Liver (tissue), 9 donors: ENCODE measurements around the gene RPL31. TPM values are rescaled to one million over a fixed set of nuclear protein-coding genes. Genes with fewer than 3 reads are reported as not detected.

Source experiments
- DNase-seq: peaks from one replicate; pipeline ENCODE4 v3.0.0-alpha.2; 2017; ENCODE audit warnings: low spot score
- H3K27ac ChIP-seq, 2 donors: one replicate each; pipeline ENCODE4 v1.7.0; 2013; ENCODE audit warnings: inconsistent platforms in 2 of 2, low read length in 2 of 2, control low read depth in 1 of 2, low read depth in 1 of 2, mild to moderate bottlenecking in 1 of 2
- H3K27me3 ChIP-seq, 4 donors: one replicate each; pipeline versions ENCODE4 v1.6.1 to v1.7.0; 2013; ENCODE audit warnings: low read length in 3 of 4, inconsistent platforms in 1 of 4, mild to moderate bottlenecking in 1 of 4, moderate library complexity in 1 of 4; ENCODE audit not compliant: control insufficient read depth in 4 of 4, insufficient read depth in 4 of 4
- H3K36me3 ChIP-seq, 4 donors: one replicate each; pipeline versions ENCODE4 v1.6.1 to v1.7.0; 2013; ENCODE audit warnings: low read length in 3 of 4, mild to moderate bottlenecking in 3 of 4, low read depth in 1 of 4, moderate library complexity in 1 of 4; ENCODE audit not compliant: control insufficient read depth in 4 of 4, insufficient read depth in 3 of 4
- H3K4me1 ChIP-seq, 4 donors: one replicate each; pipeline versions ENCODE4 v1.6.1 to v1.7.0; 2013; ENCODE audit warnings: low read length in 3 of 4, mild to moderate bottlenecking in 3 of 4, moderate library complexity in 1 of 4; ENCODE audit not compliant: control insufficient read depth in 4 of 4, insufficient read depth in 4 of 4
- H3K4me3 ChIP-seq, 3 donors: one replicate each; pipeline versions ENCODE4 v1.6.1 to v1.7.0; 2013; ENCODE audit warnings: low read length in 3 of 3, control low read depth in 1 of 3, low read depth in 1 of 3, mild to moderate bottlenecking in 1 of 3
- H3K9ac ChIP-seq, 2 donors: one replicate each; pipeline ENCODE4 v1.7.0; 2013; ENCODE audit warnings: low read length in 2 of 2, mild to moderate bottlenecking in 2 of 2, moderate library complexity in 2 of 2, control low read depth in 1 of 2, low read depth in 1 of 2
- H3K9me3 ChIP-seq, 4 donors: one replicate each; pipeline versions ENCODE4 v1.6.1 to v1.7.0; 2013; ENCODE audit warnings: low read length in 3 of 4; ENCODE audit not compliant: control insufficient read depth in 4 of 4
- ATF3 ChIP-seq: IDR thresholded peaks from 2 replicates; pipeline ENCODE4 v1.6.1; 2016; ENCODE audit warnings: antibody characterized with exemption
- CTCF ChIP-seq: fragments of 150-350 bp; IDR thresholded peaks from 2 replicates; pipeline ENCODE4 v1.5.1; 2017; ENCODE audit warnings: improper control_type of control experiment, low read depth, low read length; ENCODE audit not compliant: missing input control
- EGR1 ChIP-seq, 2 donors: IDR thresholded peaks; 2 replicates each; pipeline ENCODE4 v1.6.1; 2016 to 2018; ENCODE audit warnings: antibody characterized with exemption in 2 of 2, low read depth in 2 of 2
- FOXA1 ChIP-seq: IDR thresholded peaks from 2 replicates; pipeline ENCODE4 v1.6.1; 2016; ENCODE audit warnings: antibody characterized with exemption
- FOXA2 ChIP-seq: IDR thresholded peaks from 2 replicates; pipeline ENCODE4 v1.6.1; 2016; ENCODE audit warnings: antibody characterized with exemption
- GABPA ChIP-seq, 2 donors: IDR thresholded peaks in 1 of 2; conservative IDR thresholded peaks in 1 of 2; 2 replicates each; pipeline ENCODE4 v1.6.1; 2016; ENCODE audit warnings: antibody characterized with exemption in 2 of 2, mild to moderate bottlenecking in 1 of 2, moderate library complexity in 1 of 2
- HNF4A ChIP-seq, 2 donors: conservative IDR thresholded peaks; 2 replicates each; pipeline ENCODE4 v1.6.1; 2016; ENCODE audit warnings: antibody characterized with exemption in 2 of 2, mild to moderate bottlenecking in 2 of 2
- HNF4G ChIP-seq: IDR thresholded peaks from 2 replicates; pipeline ENCODE4 v1.6.1; 2016; ENCODE audit warnings: antibody characterized with exemption
- JUND ChIP-seq, 2 donors: IDR thresholded peaks; 2 replicates each; pipeline ENCODE4 v1.6.1; 2016; ENCODE audit warnings: antibody characterized with exemption in 2 of 2
- MAX ChIP-seq: IDR thresholded peaks from 2 replicates; pipeline ENCODE4 v1.6.1; 2016; ENCODE audit warnings: antibody characterized with exemption
- NR2F2 ChIP-seq: IDR thresholded peaks from 2 replicates; pipeline ENCODE4 v1.6.1; 2016; ENCODE audit warnings: antibody characterized with exemption
- RAD21 ChIP-seq, 2 donors: IDR thresholded peaks; 2 replicates each; pipeline ENCODE4 v1.6.1; 2016; ENCODE audit warnings: antibody characterized with exemption in 2 of 2, mild to moderate bottlenecking in 2 of 2
- REST ChIP-seq: IDR thresholded peaks from 2 replicates; pipeline ENCODE4 v1.6.1; 2016; ENCODE audit warnings: antibody characterized with exemption, mild to moderate bottlenecking
- RXRA ChIP-seq, 2 donors: IDR thresholded peaks; 2 replicates each; pipeline ENCODE4 v1.6.1; 2017 to 2018; ENCODE audit warnings: antibody characterized with exemption in 2 of 2, mild to moderate bottlenecking in 1 of 2
- SP1 ChIP-seq: IDR thresholded peaks from 2 replicates; pipeline ENCODE4 v1.6.1; 2018; ENCODE audit warnings: antibody characterized with exemption, mild to moderate bottlenecking
- TAF1 ChIP-seq: conservative IDR thresholded peaks from 2 replicates; pipeline ENCODE4 v1.6.1; 2016; ENCODE audit warnings: antibody characterized with exemption, mild to moderate bottlenecking
- YY1 ChIP-seq: IDR thresholded peaks from 2 replicates; pipeline ENCODE4 v1.6.1; 2016; ENCODE audit warnings: antibody characterized with exemption, mild to moderate bottlenecking
- WGBS: extraction: QIAGEN DNeasy Blood & Tissue Kit; methylation state at CpG from one replicate; pipeline ENCODE4 v1.1.7; 2013; 5-methylcytosine and 5-hydroxymethylcytosine counted together
- polyA plus RNA-seq, 2 donors: library from polyadenylated mRNA; stranded (reverse) in 1 of 2; unstranded in 1 of 2; fragments of 200-250 nt in 1 of 2; fragments of >200 nt in 1 of 2; fragmentation: Nextera tagmentation in 1 of 2; extraction: Ambion mirVana in 1 of 2; gene quantifications; one replicate each; pipeline versions ENCODE4 v1.2.1 to v1.2.3, GENCODE V29; 2013 to 2015
- total RNA-seq, 2 donors: library from RNA; depleted of rRNA; stranded (reverse); fragments of >200 nt; gene quantifications; one replicate each; pipeline ENCODE4 v1.2.3, GENCODE V29; 2014
- donor health status: healthy.
- donor health status: healthy.
- donor health status: healthy.
- donor health status: healthy.
- donor health status: healthy.

Gene RPL31
- total and polyA plus RNA-seq, 4 donors = 220 to 1,995 (median 581) TPM

GRCh38 chr2:101047075-101047766 lies 45.1 kb downstream of the RPL31 start:
- DNase-seq = no peak
- Histone ChIP-seq H3K4me3 (no peak overlapping the region), H3K9ac (no peak overlapping the region), H3K27ac (no peak overlapping the region), H3K9me3 (no peaks in the 10 kb centered on the region), H3K36me3 (peaks cover 0 to 27% (median 12%) of the 10 kb centered on the region in 4 donors), H3K27me3 (no peaks in the 10 kb centered on the region), H3K4me1 (no peaks in the 10 kb centered on the region)
- TF ChIP-seq CTCF (no peak), SP1 (no peak), EGR1 (IDR thresholded peaks at IDR 0.05; ENCODE audit: low read depth in 2 of 2) (no peak), YY1 (no peak), NR2F2 (no peak), REST (no peak), FOXA1 (no peak), FOXA2 (no peak), TAF1 (no peak), JUND (IDR thresholded peaks at IDR 0.05) (no peak), RXRA (IDR thresholded peaks at IDR 0.05) (no peak), HNF4G (no peak), MAX (no peak), ATF3 (no peak)
- 92% methylated on average over 12 of the region's 12 CpGs for WGBS

GRCh38 chr2:101047774-101048173 lies 45.7 kb downstream of the RPL31 start:
- H3K36me3 ChIP-seq = peaks cover 0 to 28% (median 11%) of the 10 kb centered on the region in 4 donors
- H3K27ac ChIP-seq = no peak overlapping the region
- H3K9me3 ChIP-seq = no peaks in the 10 kb centered on the region
- no peaks in the 10 kb centered on the region for H3K4me1 ChIP-seq
- H3K9ac ChIP-seq = no peak overlapping the region
- no peak for DNase-seq
- no peaks in the 10 kb centered on the region for H3K27me3 ChIP-seq
- WGBS = 89% methylated on average over 6 of the region's 6 CpGs
- H3K4me3 ChIP-seq = no peak overlapping the region
- TF ChIP-seq YY1 (no peak), EGR1 (IDR thresholded peaks at IDR 0.05; ENCODE audit: low read depth in 2 of 2) (no peak), FOXA2 (no peak), REST (no peak), FOXA1 (no peak), JUND (IDR thresholded peaks at IDR 0.05) (no peak), CTCF (no peak), ATF3 (no peak), SP1 (no peak), RAD21 (IDR thresholded peaks at IDR 0.05) (no peak), TAF1 (no peak), RXRA (IDR thresholded peaks at IDR 0.05) (no peak), HNF4A (conservative IDR thresholded peaks at IDR 0.05) (no peak), HNF4G (no peak), MAX (no peak), NR2F2 (no peak), GABPA (IDR thresholded peaks at IDR 0.05 in 1 of 2, conservative IDR thresholded peaks at IDR 0.05 in 1 of 2) (no peak)
